HG02884 (cell line): ENCODE results near the gene E4F1.

Experiments
- ATAC-seq: cut with Tn5 transposase; IDR thresholded peaks from one replicate; pipeline ENCODE4 v1.9.1; 2021; ENCODE audit warnings: mild to moderate bottlenecking, moderate library complexity; ENCODE audit not compliant: unreplicated experiment

E4F1 gene

DNA sequence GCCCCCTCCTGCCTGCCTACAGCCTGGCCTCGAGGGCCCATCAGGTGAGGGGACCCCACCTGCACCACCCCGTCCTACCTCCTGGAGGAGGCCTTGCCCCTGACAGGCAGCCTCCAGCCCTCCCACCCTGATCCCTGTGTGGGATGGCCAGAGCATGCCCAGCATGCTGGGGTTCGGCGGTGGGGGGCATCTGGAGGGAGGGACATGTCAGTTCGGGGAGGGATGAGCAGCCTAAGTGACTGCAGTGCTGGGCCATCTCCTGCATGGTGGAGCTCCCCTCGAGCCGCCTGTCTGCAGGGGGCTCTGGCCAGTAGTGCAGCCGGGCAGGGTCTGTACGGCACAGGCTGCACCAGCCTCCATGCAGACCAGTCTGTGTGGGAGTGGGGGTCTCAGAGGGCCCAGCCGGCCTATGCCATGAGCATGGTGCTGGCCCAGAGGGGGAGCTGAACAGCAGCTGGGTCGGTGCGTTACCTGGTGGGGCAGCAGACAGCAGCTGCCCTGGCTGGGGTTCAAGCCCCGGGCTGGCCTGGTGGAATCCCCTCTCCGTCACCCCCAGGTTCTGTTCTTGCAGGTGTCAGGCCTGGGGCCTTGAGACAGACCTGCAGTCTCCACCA is 48.6 kb downstream of the E4F1 start:
- ATAC-seq: no peak

DNA sequence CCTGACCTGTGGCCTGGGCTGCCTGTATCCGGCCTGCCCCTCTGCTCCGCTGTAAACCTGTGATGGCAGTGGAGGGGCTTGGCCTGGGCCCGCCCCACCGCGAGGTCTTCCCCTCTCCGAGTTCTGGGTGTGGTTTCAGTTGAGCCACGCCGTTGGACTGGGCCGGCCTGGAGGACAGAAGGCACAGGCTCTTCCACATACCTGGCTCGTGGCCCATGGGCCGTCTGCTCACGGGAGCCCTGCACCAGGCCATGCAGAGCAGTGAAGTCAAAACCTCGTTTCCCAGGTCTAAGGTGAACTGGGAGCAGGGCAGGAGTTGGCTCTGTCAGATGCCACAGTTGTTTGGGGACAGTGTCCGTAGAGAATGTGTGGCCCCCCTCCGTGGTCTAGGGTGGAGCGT is 50.1 kb downstream of the E4F1 start:
- ATAC-seq: no peak

GRCh38 chr16:2273931-2274330 is 50.5 kb downstream of the E4F1 start:
- no peak for ATAC-seq

DNA sequence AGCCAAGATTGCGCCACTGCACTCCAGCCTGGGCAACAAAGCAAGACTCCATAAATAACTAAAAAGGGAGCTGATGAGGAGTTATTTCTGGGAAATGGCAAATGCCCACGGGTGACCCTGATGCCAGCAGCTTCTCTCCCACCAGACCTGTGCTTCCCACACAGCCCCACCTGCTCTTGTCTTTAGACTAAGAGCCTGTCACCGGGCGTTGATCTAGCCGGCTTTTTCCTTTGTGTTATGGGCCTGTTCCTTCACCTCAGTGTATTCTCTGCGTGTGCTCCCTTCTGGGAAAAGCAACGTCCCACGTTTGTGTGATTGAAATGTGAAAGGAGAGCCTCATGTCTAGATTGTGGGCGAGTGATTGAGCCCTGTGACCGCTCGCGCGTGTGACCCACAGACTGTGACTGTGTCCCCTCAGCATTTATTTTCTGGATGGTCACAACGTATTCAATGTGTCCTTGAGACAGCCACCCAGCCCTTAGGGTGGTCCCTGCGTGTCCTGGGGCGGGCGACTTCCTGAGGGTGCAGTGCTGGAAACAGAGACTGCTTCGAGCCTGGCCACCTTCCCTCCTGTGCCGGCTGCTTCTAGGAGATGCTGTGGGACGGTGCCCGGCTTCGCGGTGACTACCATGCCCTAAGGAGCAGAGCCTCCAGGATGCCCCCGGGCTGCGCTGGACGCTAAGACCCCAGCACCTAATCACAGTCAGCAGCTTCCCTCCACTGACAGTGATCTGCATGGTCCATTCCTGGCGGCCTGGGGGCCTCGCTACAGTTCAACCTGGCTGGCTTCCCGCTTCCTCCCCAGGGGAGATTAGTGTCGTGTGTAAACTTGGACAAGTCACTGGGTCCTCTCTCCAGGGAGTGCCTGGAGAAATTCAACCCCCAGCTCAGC is 52.3 kb downstream of the E4F1 start:
- no peak for ATAC-seq

DNA sequence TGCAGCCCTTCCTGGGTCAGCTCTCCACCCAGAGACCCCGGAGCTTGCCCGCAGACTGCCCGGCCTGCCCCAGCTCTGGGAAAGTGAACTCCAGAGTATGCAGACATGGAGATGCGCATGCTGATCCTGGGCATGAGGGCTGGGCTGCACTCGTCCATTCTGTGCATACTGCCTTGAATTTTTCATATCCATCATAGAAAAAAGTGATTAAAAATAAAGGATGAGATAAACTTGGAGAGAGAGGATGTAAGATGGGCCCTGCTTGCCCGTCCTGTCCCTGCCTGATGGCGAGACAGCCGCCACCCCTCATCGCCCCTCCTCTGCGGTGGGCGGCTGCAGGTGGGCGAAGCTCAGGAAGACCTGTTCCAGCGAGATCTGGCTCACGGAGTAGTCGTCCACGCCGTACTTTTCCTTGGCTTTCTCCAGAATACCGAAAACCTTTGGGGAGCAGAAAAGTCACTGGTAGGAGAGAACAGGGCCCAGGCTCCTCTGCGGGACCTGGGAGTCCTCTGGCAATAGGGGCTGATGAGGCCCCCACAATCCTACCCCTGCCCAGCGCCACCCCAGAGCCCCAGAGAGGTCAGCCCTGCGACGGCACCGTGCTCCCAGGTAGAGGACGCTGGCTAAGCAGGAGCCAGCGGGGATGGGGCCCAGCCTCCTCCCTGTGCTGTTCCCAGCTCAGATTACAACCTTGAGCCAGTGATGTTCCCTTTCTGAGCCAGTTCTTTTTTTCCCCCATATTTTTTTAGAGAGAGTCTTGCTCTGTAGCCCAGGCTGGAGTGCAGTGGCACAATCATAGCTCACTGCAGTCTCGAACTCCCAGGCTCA is 53.2 kb downstream of the E4F1 start:
- ATAC-seq: no peak

DNA sequence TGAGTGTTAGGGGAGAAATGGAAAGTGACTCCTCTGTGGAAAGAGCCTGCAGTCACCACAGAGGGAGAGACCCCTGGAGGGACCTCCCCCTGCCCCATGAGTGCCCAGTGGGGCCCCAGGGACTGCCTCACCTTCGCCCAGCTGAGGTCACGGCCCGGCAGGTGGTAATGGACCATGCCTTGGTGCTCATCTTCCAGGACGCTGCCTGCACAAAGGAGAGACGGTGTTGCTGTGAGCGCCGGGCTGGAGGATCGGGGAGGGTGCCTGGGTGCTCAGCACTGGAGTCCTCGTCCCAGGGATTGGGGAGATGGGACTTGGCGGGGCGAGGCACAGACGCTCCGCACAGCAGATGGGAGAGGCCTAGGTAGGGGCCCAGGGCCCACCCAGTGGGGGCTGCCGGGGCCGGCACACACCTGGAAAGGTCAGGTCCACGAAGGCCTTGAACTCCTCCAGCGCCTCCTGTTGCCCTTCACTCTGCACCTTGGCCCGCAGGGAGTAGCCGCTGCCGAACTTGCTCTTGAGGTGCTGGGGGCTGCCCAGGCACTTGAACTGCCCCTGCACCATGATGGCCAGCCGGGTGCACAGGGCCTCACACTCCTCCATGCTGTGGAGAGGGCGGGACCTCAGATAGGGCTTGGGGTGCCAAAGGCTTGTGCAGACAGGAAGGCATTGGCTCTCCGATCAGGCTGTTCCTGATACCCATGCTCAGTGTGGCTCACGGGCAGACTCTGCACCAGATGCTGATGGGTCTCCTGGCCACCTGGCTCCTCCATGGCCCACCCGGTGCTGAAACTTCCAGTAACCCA is 54.3 kb downstream of the E4F1 start:
- ATAC-seq: no peak

DNA sequence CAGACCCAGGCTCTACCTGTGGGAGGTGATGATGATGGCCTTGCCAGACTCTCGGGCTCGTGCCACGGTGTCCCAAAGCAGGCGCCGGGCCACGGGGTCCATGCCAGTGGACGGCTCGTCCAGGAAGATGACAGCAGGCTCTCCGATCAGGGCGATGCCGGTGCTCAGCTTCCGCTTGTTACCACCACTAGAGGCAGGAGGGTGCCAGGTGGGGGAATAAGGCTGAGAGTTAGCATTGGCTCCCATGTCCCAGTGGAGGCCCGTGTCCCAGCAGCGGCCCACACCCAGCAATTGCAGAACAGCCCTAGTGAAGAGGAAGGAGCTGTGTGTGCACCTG is 54.8 kb downstream of the E4F1 start:
- no peak for ATAC-seq

DNA sequence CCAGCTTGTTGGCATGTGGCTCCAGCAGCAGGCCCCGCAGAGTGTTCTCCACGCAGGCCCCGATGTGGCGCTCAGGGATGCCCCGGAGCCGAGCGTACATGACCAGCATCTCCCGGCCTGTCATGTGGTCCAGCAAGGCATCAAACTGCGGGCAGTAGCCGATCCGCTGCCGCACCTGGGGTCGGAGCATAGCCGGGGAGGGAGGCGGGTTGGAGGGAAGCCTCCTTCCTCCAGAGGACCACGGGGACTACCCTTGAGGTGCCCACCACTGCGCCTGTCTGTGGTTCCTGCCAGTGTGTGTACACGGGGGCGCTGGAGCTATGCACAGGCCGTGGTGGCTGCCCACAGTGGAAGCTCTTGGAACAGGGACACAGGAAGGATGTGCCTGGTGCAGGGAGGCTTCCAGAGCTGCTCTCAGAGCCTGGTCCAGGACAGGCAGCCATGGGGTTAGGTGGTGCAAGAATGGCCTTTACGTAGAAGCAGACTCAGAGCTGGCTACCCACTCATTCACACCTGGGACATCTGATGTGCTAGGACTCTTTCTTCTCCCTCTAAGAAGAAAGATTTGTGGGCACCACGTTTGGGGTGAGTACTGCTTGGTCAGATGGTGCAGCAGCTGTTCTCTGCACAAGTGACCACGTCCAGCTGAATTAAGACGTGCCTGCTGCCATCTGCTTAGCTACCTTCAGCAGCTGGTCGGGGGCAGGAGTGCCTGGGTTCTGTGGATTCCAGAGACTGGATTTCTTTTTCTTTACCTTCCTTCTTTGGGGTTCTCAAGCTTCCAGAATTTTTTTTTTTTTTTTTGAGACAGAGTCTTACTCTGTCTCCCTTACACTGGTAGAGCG is 55.8 kb downstream of the E4F1 start:
- ATAC-seq: no peak

GRCh38 chr16:2280461-2280860 is 57.1 kb downstream of the E4F1 start:
- ATAC-seq: no peak

DNA sequence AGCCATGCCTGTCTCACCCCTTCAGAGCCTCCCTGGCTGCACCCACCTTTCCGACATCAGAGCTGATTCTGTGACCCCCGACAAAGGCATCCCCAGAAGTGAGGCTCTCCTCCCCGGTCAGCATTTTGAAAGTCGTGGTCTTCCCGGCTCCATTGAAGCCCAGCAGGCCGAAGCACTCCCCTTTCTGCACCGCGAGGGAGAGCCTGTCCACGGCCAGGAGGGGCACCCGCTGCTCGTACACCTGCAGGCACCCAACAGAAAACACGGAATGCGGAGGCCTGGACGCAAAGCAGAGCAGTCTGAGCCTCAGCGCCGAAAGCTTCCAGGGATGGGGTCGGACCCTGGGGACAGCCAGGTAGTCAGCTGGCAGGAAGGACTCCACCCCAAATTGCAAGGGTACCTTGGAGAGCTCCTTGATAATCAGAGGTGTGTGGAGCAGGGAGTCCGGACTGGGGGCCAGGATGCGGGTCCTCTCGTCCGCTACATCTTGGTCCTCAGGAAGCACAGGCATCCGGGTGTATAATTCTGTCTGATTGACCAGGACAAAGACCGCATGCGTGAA is 57.7 kb downstream of the E4F1 start:
- no peak for ATAC-seq

GRCh38 chr16:2282262-2282661 is 58.9 kb downstream of the E4F1 start:
- no peak for ATAC-seq

- ATAC-seq: no peak
Observed at GRCh38 chr16:2282866-2283555, 59.6 kb downstream of the E4F1 start.

DNA sequence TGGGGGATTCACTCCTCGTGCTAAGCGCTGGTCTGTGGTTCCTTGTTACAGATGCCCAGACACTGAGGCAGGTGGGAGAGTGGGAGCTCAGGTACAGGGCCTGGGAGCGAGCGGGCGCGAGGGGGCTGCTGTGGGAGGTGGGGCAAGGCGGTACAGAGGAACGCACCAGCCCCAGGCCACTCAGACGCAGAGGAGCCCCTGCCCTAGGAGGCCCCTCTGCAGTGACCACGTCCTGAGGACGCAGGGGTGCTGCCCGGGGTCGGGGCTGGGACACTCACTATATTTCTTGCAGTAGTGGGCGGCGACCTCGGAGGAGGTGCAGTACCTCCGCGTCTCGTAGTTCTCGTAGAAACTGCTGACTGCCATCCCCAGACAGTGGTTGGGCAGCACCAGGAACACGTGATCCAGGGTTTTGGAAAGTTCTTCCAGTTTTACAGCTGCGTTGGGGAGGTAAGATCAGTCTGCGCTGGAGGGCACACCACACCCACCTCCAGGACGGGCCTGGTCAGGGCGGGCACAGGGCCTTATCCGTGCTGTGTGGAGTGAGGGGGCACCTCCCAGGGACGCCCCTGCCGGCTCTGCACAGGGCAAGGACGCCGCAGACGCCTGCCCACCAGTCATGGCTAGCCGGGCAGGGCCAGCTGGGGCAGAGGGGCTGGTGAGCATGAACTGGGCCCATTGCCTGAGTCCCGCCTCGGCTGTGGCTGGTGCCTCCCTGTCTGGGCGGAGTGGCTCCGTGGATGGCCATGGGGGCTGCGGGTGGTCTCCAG is 60.8 kb downstream of the E4F1 start:
- no peak for ATAC-seq

DNA sequence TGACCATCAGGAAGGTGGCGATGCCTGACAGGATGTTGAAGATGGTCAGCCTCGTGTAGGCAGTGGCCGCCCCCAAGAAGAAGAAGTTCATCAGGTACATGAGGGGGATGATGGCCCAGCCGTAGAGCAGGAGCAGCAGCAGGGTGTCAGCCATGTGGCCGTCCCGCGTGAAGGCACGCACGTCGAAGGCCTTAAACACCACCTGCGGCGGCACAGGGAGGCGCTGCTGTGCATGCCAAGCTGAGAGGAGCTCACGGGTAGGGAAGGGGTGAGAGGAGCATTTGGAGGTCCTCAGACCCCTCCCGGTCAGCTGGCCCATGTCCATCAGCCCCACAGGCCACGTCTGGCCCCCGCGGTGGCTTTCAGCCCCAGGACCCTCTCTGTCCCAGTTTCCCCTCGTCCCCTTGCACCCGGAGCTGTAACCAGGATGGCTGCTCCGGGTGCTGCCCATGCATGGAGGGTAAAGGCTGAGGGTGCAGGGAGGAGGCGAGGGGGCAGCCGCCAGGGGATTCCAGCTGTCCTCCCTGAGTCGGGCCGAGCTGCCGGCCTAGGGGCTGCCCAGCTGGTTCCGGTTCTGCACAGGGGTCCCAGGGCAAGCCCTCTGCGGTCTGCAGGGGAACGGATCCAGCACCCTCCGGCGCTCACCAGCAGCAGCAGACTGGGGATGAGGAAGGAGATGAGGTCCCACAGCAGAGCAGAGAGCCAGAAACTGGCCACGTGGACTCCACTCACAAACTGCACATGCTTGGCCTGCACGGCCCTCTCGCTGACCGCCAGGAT is 61.6 kb downstream of the E4F1 start:
- no peak for ATAC-seq
